GM18873 (cell line): ENCODE measurements around the gene SGIP1.

ENCODE experiments used
- ATAC-seq: cut with Tn5 transposase; IDR thresholded peaks from one replicate; pipeline ENCODE4 v1.9.1; 2021; ENCODE audit warnings: mild to moderate bottlenecking, moderate library complexity, moderate number of reproducible peaks; ENCODE audit not compliant: unreplicated experiment, low FRiP score

The SGIP1 gene

DNA sequence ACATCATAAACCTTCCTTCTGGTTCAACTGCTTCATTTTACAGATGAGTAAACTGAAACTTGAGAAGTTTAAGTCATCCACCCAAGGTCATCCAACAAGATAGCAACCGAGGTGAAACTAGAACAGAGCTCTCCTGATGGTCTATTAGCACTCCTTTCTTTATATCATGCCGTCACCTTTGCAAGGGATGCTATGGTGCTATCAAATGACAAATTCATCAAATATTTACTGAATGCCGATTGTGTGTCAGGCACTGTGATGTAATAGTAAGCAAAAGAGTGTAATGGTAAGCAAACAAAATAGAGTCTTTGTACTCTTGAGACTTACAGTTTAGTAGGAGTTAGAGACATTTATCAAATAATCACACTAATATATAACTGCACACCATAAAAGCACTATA is 14.0 kb upstream of the SGIP1 start:
- ATAC-seq = no peak

DNA sequence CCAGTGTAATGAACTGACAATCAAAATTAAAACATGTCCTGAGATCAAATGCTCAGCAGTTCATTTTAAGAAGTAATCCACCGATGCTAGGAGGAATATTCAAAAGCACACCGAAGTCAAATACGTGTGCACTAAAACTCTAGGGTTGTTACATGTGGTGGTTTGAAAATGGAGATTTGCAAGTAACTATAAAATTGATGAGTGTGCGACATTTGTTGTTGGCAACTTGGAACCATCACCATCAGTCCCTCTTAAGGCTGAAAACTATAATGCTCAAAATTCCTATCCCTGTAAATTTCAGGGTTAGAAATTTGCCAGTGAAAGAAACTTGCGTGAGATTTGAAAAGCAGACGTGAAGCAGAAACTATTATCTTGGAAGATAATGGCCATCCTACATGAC is 13.3 kb upstream of the SGIP1 start:
- ATAC-seq = no peak

DNA sequence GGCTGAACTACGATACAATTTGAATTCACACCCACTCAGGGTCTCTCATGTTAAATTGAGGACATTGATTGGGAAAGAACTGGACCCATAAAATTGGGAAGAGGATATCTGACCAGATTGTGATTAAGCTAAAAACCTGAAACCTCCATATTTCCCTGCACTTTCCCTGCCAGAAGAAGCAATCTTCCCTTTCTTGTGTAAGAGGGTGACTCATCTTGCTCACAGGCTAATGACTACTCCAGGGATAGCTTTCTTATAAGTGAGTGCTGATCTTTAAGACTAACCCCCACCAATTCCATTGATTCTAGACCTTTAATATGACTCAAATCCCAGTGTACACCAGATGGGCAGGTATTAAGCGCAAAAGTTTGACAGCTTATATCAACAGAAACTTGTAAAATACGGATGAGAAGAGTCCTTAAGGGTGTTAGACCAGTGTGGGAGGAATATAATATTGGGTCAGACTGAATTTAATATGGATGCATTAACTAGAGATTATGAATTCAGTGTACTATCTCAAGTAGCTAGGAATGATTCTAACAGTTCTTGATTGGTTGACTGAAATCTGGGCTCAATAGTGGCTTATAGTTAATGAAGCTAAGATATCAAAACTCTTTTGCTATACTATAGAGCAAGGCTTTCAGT is 12.1 kb upstream of the SGIP1 start:
- ATAC-seq = no peak

DNA sequence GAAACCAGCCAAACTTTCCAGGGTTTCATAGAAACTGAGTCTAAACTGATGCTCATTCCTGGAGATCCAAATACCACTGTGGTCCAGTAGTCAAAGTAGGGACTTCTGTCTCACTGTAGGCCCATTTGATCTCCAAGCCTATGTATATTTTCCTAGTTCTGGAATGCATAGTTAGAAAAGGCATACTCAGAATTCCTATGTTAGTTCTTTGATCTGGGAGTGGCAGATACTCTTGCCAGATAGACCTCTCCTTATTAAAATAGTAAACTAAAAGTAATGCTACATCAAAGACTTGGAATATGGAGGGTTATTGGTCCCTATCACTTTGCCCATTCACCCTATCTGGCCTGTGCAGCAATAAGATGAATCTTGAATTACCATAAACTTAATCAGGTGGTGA is 10.4 kb upstream of the SGIP1 start:
- ATAC-seq = no peak

DNA sequence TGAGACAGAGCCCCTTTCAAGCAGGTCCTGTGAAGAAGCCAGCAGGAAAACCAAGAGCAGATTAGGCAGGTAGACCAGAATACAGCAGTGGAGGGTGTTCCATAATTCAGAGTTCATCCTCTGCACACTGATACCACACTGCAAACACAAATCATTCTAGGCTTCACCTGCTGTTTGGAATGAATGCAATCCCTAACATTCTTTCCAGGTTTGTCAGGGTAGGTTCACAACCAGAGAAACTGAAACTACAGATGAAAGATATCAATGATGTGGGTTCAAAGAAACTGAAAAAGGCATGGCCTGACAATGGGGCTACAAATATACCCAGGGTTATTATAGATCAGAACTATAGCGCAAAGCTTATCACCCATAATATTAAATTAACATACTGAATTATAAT is 8.9 kb upstream of the SGIP1 start:
- ATAC-seq = no peak

DNA sequence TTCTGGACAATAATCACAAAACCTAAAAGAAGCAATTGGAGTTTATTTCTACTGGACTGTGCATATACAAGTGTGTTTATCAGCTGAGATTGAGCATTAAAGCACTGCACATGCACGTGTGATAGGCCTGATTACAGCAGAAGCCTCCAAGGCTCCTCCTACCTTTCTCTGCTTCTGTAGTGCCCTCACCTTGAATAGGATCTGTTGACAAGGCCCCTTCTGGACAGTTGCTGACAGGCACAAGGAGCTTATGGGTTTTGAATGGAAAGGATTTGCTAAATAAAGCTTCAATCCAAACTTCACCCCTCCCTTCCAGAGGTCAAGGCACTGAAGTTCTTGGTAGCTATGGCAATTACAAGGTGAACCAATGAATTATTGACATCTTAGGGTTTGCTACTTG is 7.9 kb upstream of the SGIP1 start:
- ATAC-seq = no peak

DNA sequence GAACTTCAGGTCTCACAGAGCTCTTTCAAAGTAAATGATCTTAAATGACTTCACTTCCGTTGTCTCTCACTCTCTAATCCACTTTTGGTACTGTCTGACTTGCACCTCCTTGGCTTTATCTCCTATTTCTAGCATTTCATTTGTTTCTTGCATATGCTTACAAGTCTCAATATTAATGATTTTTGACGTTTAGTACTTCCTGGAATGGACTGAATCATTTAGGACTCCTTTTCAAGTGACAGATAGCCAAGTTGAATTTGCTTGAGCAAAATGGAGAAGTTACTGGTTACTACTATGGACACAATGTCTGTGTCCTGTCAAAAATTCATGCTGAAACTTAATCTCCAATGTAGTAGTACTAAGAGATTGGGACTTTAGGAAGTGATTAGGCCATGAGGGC is 7.0 kb upstream of the SGIP1 start:
- no peak for ATAC-seq

DNA sequence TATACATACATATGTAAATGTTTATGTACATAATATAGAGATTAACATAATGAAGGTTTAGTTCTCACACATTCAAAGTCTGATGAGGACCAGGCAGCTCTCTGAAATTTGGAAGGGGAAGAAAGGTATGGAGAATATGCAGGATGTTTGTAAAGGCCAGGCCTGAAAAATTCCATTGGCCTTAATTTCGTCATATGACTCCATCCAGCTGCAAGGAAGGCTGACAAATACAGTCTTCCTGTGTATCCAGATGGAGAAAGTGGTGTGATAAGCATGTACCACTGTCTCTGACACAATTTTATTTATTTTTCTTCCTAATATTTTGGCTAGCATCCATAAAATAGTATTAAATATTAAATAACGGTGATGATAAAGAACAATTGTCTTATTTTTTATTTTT is 6.3 kb upstream of the SGIP1 start:
- ATAC-seq = no peak

DNA sequence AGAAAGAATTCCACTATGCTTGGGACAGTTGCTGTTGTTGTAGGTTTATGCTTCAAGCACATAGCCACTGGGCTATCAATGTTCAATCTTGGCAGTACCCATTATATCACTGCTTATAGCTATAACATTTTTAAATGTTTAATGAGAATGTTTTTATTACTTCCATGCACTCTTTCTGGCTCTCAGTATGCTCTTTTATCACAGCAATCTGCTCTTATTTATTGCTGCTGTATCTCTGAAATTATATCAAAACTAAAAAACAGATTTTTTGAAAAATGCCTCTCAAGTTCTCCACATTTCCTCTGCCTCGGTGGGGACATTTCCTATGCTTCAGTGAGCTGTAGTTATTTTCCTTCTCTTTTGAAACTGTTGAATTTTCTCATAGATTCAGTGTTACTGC is 5.4 kb upstream of the SGIP1 start:
- no peak for ATAC-seq

DNA sequence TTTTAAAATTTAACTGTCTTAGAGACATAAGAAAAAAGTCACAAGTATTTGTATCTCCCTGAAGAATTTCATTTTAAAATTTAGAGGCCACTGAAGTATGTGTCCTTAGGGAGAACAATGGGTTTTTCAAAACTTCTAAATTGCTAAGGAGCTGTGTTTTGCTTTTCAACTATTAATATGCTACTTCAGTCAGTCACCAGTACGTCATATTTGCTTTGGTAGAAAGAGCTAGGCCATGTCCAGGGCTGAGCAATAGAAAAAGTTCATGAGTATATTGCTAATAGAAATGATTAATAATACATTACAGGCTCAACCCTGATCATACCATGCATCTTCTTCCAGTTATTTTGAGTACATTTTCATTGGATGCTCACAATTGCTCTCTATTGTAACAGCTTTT is 1.7 kb upstream of the SGIP1 start:
- no peak for ATAC-seq

DNA sequence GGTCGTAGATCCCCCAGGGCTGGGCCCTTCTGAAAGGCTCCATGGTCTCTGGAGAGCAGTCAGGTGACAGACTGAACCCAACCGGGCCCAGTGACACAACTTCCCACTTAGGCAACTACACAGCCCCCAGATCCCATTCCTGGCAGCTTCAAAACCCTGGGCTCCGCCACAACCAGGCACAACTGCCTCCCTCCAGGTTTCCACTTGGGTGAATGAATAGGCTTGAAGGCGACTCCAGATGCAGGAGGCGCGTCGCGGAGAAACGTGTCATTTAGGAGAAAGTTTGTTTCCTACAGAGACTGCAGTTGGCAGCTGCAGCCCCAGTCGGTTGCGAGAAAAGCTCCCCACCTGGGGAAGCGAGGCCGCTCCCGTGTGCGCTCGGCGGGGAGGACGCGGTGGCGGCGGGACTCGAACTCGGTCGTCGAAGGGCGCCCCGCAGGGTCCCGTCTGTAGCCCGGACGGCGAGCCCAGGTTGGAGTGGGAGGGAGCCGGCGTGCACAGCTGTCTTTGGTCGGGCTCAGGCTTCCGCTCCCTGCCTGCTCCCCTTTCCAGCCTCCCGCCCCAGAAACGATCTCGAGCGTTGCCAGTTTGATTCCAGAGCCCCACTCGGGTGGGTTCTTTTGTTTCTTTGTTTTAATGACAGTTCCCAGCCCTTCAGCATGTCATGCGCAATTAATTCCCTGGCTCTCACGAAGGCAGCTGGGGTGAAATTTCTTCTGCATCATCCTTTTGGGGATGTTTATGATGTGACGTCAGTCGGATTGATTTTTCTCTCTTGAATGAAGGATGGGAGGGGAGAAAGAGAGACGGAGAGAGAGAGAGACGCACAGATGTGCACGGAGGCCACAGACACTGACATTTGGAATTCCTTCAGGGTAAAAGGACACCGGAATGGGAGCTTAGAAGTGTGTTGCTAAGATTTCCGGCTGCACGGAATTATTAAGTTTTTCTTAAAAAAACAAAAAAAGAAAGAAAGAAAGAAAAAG is 862 bp upstream of the SGIP1 start:
- ATAC-seq = no peak

DNA sequence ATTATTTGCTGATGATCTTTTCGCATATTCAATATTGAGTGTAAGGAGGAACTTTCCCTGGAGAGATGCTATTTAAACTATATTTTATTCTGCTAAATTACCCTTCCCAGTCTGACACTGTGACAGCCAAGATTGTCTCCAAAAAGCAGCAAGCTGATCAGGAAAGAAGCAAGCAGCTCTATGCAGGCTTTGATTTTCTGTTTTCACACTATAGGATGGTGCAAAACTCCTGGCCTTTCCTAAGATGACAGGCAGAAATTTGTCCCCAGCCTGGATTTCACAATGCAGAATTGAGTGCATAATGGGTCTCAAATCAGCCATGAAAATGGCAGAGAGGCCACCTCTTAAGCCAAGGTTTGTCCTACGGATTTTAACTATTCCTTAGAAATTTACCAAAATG is 1.1 kb downstream of the SGIP1 start:
- no peak for ATAC-seq

DNA sequence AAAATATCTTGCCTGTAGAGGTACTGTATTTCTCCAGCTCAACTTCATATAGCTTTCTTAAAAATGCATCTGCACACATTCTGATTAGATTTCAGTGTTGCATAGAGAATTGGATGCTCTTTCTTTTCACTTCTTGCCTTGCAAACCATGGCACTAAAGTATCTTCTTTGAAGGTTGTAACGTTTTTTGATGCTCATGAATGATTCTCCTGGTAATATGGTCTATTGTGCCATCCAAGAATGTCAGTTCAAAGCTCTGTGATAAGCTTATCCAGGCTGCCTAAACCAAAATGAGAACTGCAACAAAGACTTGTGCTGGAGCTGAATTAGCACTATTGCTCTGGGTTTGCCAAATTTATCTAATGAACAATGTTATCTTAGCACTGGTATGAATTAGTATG is 1.9 kb downstream of the SGIP1 start:
- no peak for ATAC-seq

DNA sequence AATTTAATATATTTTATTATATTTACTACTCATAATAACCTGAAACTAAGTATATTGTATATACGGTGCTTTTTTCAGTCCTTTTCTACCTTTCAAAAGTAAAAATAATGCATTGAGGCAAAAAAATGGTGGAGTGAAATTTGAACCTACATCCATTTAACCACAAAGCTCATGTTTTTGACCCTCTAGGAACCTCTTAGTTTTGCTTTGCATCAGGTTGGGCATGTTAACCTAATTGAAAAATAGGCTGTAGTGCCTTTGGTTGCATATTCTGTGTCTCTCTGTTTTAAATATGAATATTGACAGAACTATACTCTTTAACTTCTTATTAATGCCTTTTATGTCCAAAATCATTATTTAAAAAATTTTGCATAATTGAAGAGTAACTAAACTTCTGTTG is 3.8 kb downstream of the SGIP1 start:
- no peak for ATAC-seq

DNA sequence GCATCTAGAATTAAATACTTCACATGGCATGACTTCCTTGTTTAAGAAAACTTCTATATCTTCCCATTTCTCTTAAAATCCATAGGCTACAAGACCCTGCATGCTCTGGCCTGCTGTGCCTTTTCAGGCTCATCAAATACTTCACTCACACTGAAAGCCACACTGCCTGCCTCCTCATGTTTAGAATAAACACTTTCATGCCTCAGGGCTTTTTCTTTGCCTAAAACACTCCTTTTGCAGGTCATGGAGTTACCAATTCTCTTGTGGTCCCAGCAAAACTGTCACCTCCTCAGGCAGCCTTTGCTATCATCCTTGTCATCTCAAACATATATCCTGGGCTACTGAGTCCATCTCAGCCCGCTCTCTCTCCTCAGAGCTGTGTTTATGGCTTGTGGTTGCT is 5.5 kb downstream of the SGIP1 start:
- no peak for ATAC-seq

DNA sequence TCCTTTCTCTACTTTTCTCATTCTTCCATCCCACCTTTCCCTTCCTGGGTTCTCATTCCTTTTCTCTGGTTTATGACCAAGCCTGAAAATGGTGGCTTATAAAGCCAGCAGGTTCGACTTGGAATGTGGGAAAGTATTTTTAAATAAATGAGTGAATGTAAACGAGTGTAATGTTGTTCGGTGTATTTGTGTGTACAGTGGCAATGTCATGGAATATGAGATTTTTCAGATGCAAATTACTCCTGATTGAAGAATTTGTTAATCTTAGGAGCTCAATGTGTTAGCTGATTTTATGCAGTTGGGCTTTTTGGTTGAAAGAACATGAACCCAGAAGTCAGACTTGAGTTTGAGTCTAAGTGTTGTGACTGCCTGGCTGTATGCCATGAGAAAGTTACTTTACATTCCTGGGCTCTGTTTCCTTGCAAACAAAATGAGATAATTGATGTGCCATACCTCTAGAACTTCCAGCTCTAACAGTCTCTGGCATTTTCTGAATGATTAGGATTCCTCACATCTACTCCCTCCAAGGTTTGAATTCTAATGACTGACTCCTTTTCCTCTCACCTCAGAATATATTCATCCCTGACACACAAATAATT is 6.6 kb downstream of the SGIP1 start:
- no peak for ATAC-seq

DNA sequence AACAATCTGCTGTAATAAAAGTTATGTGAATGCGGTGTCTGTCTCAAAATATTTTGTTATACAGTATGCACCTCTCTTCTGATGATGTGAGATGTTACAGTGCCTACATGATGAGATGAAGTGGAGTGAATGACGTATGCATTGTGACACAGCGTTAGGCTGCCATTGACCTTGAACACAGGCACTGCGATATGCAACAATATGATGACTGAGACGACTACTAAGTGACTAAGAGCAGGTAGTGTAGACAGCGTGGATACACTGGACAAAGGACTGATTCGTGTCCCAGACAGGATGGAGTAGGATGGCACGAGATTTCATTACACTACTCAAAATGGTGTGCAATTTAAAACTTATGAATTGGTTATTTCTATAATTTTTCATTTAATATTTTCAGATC is 8.4 kb downstream of the SGIP1 start:
- ATAC-seq = no peak

DNA sequence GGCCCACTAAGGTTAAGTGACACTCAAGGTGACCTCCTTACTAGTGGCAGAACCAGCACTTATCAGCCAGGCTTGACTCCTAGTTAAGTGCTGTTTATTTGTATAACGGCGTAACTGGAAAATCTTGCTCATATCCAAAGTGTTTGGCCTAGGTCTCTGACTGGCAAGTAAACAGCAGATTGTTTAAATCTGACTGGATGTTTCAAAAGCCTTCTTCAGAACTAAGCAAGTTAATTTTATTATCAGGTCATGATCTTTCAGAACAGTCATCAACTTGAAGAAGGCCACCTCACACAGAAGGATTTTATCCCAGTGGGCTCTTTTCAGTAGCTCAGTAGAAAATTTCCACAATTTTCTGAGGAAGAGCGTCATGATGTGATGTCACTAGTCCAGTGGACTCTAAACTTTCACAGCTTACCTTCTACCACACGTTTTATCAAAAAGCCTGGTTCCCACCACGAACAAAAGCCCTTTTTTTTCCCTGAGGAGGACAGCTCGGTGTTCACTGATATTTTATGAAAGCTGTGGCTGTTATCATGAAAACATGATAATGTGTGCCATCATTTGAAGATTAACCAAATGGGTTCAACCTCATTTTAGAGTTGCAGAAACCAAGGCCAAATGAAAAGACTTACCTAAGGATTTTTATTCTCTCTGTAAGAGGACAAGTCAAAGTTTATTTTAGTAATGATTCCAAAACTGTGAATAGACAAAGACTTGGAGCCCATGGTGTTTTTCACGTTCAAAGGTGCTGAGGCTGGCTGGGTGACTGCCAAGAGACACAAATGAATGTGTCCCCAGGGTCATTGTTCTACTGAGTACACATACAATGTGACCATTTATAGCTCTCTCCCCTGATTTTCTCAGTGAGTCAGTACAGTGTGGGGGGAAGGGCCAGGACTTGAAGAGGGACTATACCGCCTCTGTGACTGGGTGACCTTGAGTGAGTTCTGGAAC is 9.1 kb downstream of the SGIP1 start:
- ATAC-seq = no peak

DNA sequence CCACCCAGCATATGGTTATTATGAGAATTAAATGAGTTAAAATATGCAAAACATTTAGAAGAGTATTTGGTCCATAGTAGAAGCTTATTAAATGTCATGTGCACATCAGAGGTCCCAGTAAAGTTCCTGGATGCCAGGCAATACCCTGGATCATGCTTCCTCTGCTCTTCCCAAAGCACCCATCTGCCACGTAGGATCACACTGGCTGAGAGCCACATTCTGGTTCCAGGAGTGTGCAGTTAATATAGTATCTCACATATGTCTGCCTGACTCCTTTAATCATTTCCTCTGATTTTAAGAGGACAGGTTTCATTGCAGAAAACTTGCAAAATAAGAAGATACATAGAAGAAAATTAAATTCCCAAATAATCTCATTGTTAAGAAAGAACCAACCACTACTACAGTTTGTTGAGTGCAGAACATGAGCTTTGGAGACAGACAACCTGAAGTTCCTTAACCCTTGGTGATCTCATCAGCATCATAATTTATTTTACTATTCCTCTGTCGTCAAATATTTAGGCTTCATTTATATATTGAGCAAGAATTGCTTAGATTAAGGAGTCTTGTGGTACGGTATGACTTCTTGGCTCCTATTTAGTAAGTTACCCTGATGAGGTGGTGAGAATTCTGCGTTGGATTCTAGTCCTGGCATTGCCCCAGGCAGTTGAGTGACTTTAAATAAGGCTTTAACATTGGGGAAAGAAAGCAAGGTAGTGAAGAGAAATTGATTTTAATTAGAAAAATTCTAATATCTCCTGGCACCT is 12.3 kb downstream of the SGIP1 start:
- ATAC-seq = no peak

DNA sequence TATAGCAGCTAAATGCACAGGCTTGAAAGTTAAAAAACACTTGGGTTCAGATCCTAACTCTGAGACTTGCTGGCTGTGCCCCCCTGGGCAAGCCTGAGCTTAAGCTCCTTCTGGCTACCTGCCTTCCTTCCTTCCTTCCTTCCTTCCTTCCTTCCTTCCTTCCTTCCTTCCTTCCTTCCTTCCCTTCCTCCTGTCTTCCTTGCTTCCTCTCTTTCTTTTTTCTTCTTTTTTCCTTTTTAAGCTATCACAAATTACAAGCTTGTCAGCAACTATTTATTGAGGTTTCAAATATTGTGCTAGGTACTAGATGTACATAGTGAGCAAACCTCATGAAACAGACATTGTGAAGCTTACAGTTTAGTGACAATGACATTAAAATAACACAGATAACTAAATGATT is 15.1 kb downstream of the SGIP1 start:
- ATAC-seq = no peak
